Endothelial cell (in vitro differentiated cells): Measurements from ENCODE around the gene LYRM2. TPM values are rescaled to one million over a fixed set of nuclear protein-coding genes. Genes with fewer than 3 reads are reported as not detected.

Source experiments
- DNase-seq: peaks from one replicate; pipeline ENCODE4 v3.0.0; 2021; ENCODE audit warnings: low spot score
- H3K27ac Mint-ChIP-seq: one replicate; pipeline ENCODE4 v1.8.0; 2021; ENCODE audit warnings: mixed read lengths, inconsistent platforms; ENCODE audit not compliant: unreplicated experiment
- H3K27me3 Mint-ChIP-seq: one replicate; pipeline ENCODE4 v1.8.0; 2021; ENCODE audit warnings: mild to moderate bottlenecking, moderate library complexity, mixed read lengths, inconsistent platforms; ENCODE audit not compliant: unreplicated experiment
- H3K36me3 Mint-ChIP-seq: one replicate; pipeline ENCODE4 v1.8.0; 2021; ENCODE audit warnings: mild to moderate bottlenecking, low read depth, mixed read lengths, inconsistent platforms; ENCODE audit not compliant: unreplicated experiment
- H3K4me1 Mint-ChIP-seq: one replicate; pipeline ENCODE4 v1.8.0; 2021; ENCODE audit warnings: mild to moderate bottlenecking, mixed read lengths, inconsistent platforms; ENCODE audit not compliant: unreplicated experiment
- H3K4me3 Mint-ChIP-seq: one replicate; pipeline ENCODE4 v1.8.0; 2021; ENCODE audit warnings: mild to moderate bottlenecking, mixed read lengths, inconsistent platforms; ENCODE audit not compliant: unreplicated experiment
- H3K9me3 Mint-ChIP-seq: one replicate; pipeline ENCODE4 v1.8.0; 2021; ENCODE audit warnings: mixed read lengths, inconsistent platforms; ENCODE audit not compliant: unreplicated experiment
- CTCF ChIP-seq: fragments of 200-600 bp; sonication (generic); IDR thresholded peaks from one replicate; pipeline ENCODE4 v1.5.0; 2021; ENCODE audit warnings: antibody characterized with exemption; ENCODE audit not compliant: unreplicated experiment
- total RNA-seq: library from RNA; stranded (reverse); fragmentation: NEBNext Ultra II Directional; extraction: Animal tissue kit (Norgen Biotek cat#: 25700); gene quantifications from one replicate; pipeline ENCODE4 v1.2.1, GENCODE V29; 2021; ENCODE audit not compliant: unreplicated experiment

LYRM2 gene
- total RNA-seq, 1 donor from 2014 or later, result 16.0 TPM

GRCh38 chr6:89527634-89528033 lies 110.9 kb downstream of the LYRM2 start:
- H3K9me3 Mint-ChIP-seq, result no peaks in the 10 kb centered on the region
- H3K4me1 Mint-ChIP-seq, result peaks cover 3% of the 10 kb centered on the region
- DNase-seq, result no peak
- peaks cover 30% of the 10 kb centered on the region for H3K36me3 Mint-ChIP-seq
- peaks cover 2% of the 10 kb centered on the region for H3K27me3 Mint-ChIP-seq
- peak overlapping the region; percentile 42 for H3K27ac Mint-ChIP-seq
- TF ChIP-seq CTCF, result no peak
- H3K4me3 Mint-ChIP-seq, result no peak overlapping the region

GRCh38 chr6:89526563-89526869 lies 112.0 kb downstream of the LYRM2 start:
- Mint-ChIP-seq H3K9me3 (no peaks in the 10 kb centered on the region), H3K4me3 (no peak overlapping the region), H3K27ac (no peak overlapping the region), H3K4me1 (peaks cover 3% of the 10 kb centered on the region), H3K36me3 (peaks cover 20% of the 10 kb centered on the region), H3K27me3 (peaks cover 2% of the 10 kb centered on the region)
- TF ChIP-seq CTCF, result no peak
- DNase-seq, result no peak

GRCh38 chr6:89525786-89526562 lies 112.6 kb downstream of the LYRM2 start:
- TF ChIP-seq CTCF, result no peak
- Mint-ChIP-seq H3K27ac (no peak overlapping the region), H3K27me3 (peaks cover 2% of the 10 kb centered on the region)

GRCh38 chr6:89522778-89523177 lies 115.8 kb downstream of the LYRM2 start:
- H3K36me3 Mint-ChIP-seq, result peaks cover 3% of the 10 kb centered on the region
- no peak overlapping the region for H3K4me3 Mint-ChIP-seq
- DNase-seq, result no peak
- H3K9me3 Mint-ChIP-seq, result no peaks in the 10 kb centered on the region
- no peak overlapping the region for H3K27ac Mint-ChIP-seq
- H3K27me3 Mint-ChIP-seq, result peaks cover 2% of the 10 kb centered on the region
- TF ChIP-seq CTCF, result no peak
- no peaks in the 10 kb centered on the region for H3K4me1 Mint-ChIP-seq

More at GRCh38 chr6:89525786-89526562, 112.6 kb downstream of the LYRM2 start:
- no peak for DNase-seq
- no peaks in the 10 kb centered on the region for H3K9me3 Mint-ChIP-seq
- no peak overlapping the region for H3K4me3 Mint-ChIP-seq
- peaks cover 3% of the 10 kb centered on the region for H3K4me1 Mint-ChIP-seq
- H3K36me3 Mint-ChIP-seq, result peaks cover 19% of the 10 kb centered on the region

- no peak for DNase-seq
- H3K4me1 Mint-ChIP-seq, result no peaks in the 10 kb centered on the region
- no peak overlapping the region for H3K27ac Mint-ChIP-seq
- no peaks in the 10 kb centered on the region for H3K9me3 Mint-ChIP-seq
- peaks cover 3% of the 10 kb centered on the region for H3K36me3 Mint-ChIP-seq
- peaks cover under 1% of the 10 kb centered on the region for H3K27me3 Mint-ChIP-seq
- no peak for TF ChIP-seq CTCF
- no peak overlapping the region for H3K4me3 Mint-ChIP-seq
These were observed 117.8 kb downstream of the LYRM2 start for GRCh38 chr6:89520736-89521135.
